Measurements from ENCODE around the gene EPS8L3. TPM values are rescaled to one million over a fixed set of nuclear protein-coding genes. Genes with fewer than 3 reads are reported as not detected.

EPS8L3 gene
- total and polyA plus RNA-seq, 7 donors, result 1.1 to 212 (median 81.7) TPM; not detected in 2

- no peak for TF ChIP-seq POLR2A (IDR thresholded peaks at IDR 0.05)
- H3K36me3 ChIP-seq, result no peaks in the 10 kb centered on the region
- no peaks in the 10 kb centered on the region for H3K9me3 ChIP-seq
- no peak overlapping the region for H3K27ac ChIP-seq
- no peaks in the 10 kb centered on the region for H3K27me3 ChIP-seq
- 86 to 96% methylated on average over 4 of the region's 4 CpGs for WGBS, 2 donors
- DNase-seq, result peak; percentile 52
- intact Hi-C loops (cut with DNase I), result no loop called here
- peaks cover 0 to 18% (median 5%) of the 10 kb centered on the region in 4 donors for H3K4me1 ChIP-seq
- no peak overlapping the region for H3K4me3 ChIP-seq
Measured at GRCh38 chr1:109785446-109786111, 21.9 kb upstream of the EPS8L3 start.

GRCh38 chr1:109784551-109785252 lies 21.0 kb upstream of the EPS8L3 start:
- intact Hi-C loops (cut with DNase I), result no loop called here
- H3K27me3 ChIP-seq, result no peaks in the 10 kb centered on the region
- H3K4me3 ChIP-seq, result no peak overlapping the region
- DNase-seq, result peak; percentile 54
- H3K27ac ChIP-seq, result no peak overlapping the region
- H3K9me3 ChIP-seq, result no peaks in the 10 kb centered on the region
- WGBS, 2 donors, result 94 to 95% methylated on average over 5 of the region's 5 CpGs
- peaks cover 0 to 18% (median 5%) of the 10 kb centered on the region in 4 donors for H3K4me1 ChIP-seq
- TF ChIP-seq POLR2AphosphoS5 (IDR thresholded peaks at IDR 0.05) (no peak), CTCF (IDR thresholded peaks at IDR 0.05) (no peak), EP300 (IDR thresholded peaks at IDR 0.05) (no peak), POLR2A (IDR thresholded peaks at IDR 0.05) (no peak)
- H3K36me3 ChIP-seq, result no peaks in the 10 kb centered on the region

- no peak overlapping the region for H3K4me3 ChIP-seq
- WGBS, 2 donors, result 38 to 67% methylated on average over 8 of the region's 8 CpGs
- TF ChIP-seq POLR2A (IDR thresholded peaks at IDR 0.05) (no peak), EP300 (IDR thresholded peaks at IDR 0.05) (no peak), CTCF (IDR thresholded peaks at IDR 0.05) (no peak), POLR2AphosphoS5 (IDR thresholded peaks at IDR 0.05) (no peak)
- no peaks in the 10 kb centered on the region for H3K36me3 ChIP-seq
- intact Hi-C loops (cut with DNase I), result no loop called here
- no peak overlapping the region for H3K27ac ChIP-seq
- H3K27me3 ChIP-seq, result no peaks in the 10 kb centered on the region
- peaks cover 0 to 18% (median 5%) of the 10 kb centered on the region in 4 donors for H3K4me1 ChIP-seq
- DNase-seq, result peak; percentile 62
- no peaks in the 10 kb centered on the region for H3K9me3 ChIP-seq
Measured at GRCh38 chr1:109783436-109783835, 19.7 kb upstream of the EPS8L3 start.

- Histone ChIP-seq H3K9me3 (no peaks in the 10 kb centered on the region), H3K4me3 (no peak overlapping the region), H3K36me3 (no peaks in the 10 kb centered on the region), H3K4me1 (peaks cover 0 to 18% (median 5%) of the 10 kb centered on the region in 4 donors), H3K27me3 (no peaks in the 10 kb centered on the region), H3K27ac (peak overlapping the region in 1 of 4 donors; percentile 19)
- no peak for TF ChIP-seq EP300 (IDR thresholded peaks at IDR 0.05)
- no peak for TF ChIP-seq CTCF (IDR thresholded peaks at IDR 0.05)
- TF ChIP-seq POLR2AphosphoS5 (IDR thresholded peaks at IDR 0.05), result no peak
- no peak for TF ChIP-seq POLR2A (IDR thresholded peaks at IDR 0.05)
- DNase-seq, result peak; percentile 62
- intact Hi-C loops (cut with DNase I), result no loop called here
- WGBS, 2 donors, result 91 to 95% methylated on average over 4 of the region's 4 CpGs
Measured at GRCh38 chr1:109782927-109783326, 19.2 kb upstream of the EPS8L3 start.

- peak; percentile 64 for DNase-seq
- WGBS, 2 donors, result 67 to 82% methylated on average over 1 of the region's 1 CpG
- no peak for TF ChIP-seq POLR2AphosphoS5 (IDR thresholded peaks at IDR 0.05)
- no peak for TF ChIP-seq POLR2A (IDR thresholded peaks at IDR 0.05)
- TF ChIP-seq EP300 (IDR thresholded peaks at IDR 0.05), result no peak
- no peak for TF ChIP-seq CTCF (IDR thresholded peaks at IDR 0.05)
- intact Hi-C loops (cut with DNase I), result no loop called here
- Histone ChIP-seq H3K27me3 (no peaks in the 10 kb centered on the region), H3K27ac (peak overlapping the region in 1 of 4 donors; percentile 19), H3K4me3 (no peak overlapping the region), H3K36me3 (no peaks in the 10 kb centered on the region), H3K4me1 (peaks cover 0 to 18% (median 5%) of the 10 kb centered on the region in 4 donors), H3K9me3 (no peaks in the 10 kb centered on the region)
Measured at GRCh38 chr1:109782514-109782913, 18.8 kb upstream of the EPS8L3 start.

All from sigmoid colon (tissue), 7 donors.